Neural cell (in vitro differentiated cells): ENCODE measurements around the gene MAGI2.

Source experiments
- CTCF ChIP-seq: fragments of 450-650 bp; IDR thresholded peaks from 2 replicates; pipeline ENCODE4 v1.5.1; 2014; ENCODE audit warnings: antibody characterized with exemption, mild to moderate bottlenecking, moderate library complexity; ENCODE audit not compliant: poor library complexity, severe bottlenecking
- EP300 ChIP-seq: fragments of 450-650 bp; conservative IDR thresholded peaks from 2 replicates; pipeline ENCODE4 v1.6.1; 2014; ENCODE audit warnings: antibody characterized with exemption, mild to moderate bottlenecking, moderate library complexity; ENCODE audit not compliant: poor library complexity, severe bottlenecking
- EZH2 ChIP-seq: fragments of 200-600, 300-800 bp; shearing (Covaris generic), sonication (generic); IDR thresholded peaks from 2 replicates; pipeline ENCODE4 v1.6.1; 2014; ENCODE audit warnings: antibody characterized with exemption, low read length, borderline replicate concordance, mild to moderate bottlenecking; ENCODE audit not compliant: insufficient read depth, poor library complexity, severe bottlenecking
- MXI1 ChIP-seq: fragments of 450-650 bp; conservative IDR thresholded peaks from 2 replicates; pipeline ENCODE4 v1.6.1; 2014; ENCODE audit warnings: antibody characterized with exemption, mild to moderate bottlenecking; ENCODE audit not compliant: poor library complexity, severe bottlenecking
- RAD21 ChIP-seq: fragments of 450-650 bp; conservative IDR thresholded peaks from 2 replicates; pipeline ENCODE4 v1.6.1; 2014; ENCODE audit warnings: antibody characterized with exemption, mild to moderate bottlenecking, moderate library complexity
- REST ChIP-seq: IDR thresholded peaks from 2 replicates; pipeline ENCODE4 v1.6.1; 2012; ENCODE audit warnings: borderline replicate concordance
- SMC3 ChIP-seq: fragments of 450-650 bp; conservative IDR thresholded peaks from 2 replicates; pipeline ENCODE4 v1.6.1; 2014; ENCODE audit warnings: antibody characterized with exemption, mild to moderate bottlenecking, moderate library complexity; ENCODE audit not compliant: poor library complexity
- TAF1 ChIP-seq: IDR thresholded peaks from 2 replicates; pipeline ENCODE4 v1.6.1; 2012; ENCODE audit warnings: low read depth

- TF ChIP-seq SMC3 = no peak
- TF ChIP-seq CTCF = no peak
- TF ChIP-seq EZH2 = no peak
- TF ChIP-seq MXI1 = no peak
- TF ChIP-seq TAF1 = no peak
- no peak for TF ChIP-seq REST
- no peak for TF ChIP-seq EP300
- TF ChIP-seq RAD21 = no peak
These were observed 884.8 kb downstream of the MAGI2 start for GRCh38 chr7:78568690-78569089.
